Endothelial cell of hepatic sinusoid (primary cell): ENCODE measurements around the gene P2RY6.
"Not testable (repeated sequence)": the region's sequence is repeated elsewhere in the genome, so short reads cannot be mapped to it uniquely, and the experiment has no call there.

ENCODE experiments used
- in situ Hi-C: cut with HindIII; loops from 2 replicates; pipeline ENCODE4 v1.10.0; 2017; ENCODE audit warnings: low sequenced_read_pairs

The P2RY6 gene

GRCh38 chr11:73273222-73273895, 1.2 kb downstream of the P2RY6 start:
- in situ Hi-C loops, result no loop called here

- in situ Hi-C loops, result not testable (repeated sequence)
Observed at GRCh38 chr11:73274191-73274590, 2.1 kb downstream of the P2RY6 start.

GRCh38 chr11:73274722-73275380, 2.7 kb downstream of the P2RY6 start:
- in situ Hi-C loops, result no loop called here

GRCh38 chr11:73275381-73275750, 3.2 kb downstream of the P2RY6 start:
- in situ Hi-C loops, result no loop called here

- in situ Hi-C loops, result no loop called here
Observed at GRCh38 chr11:73277467-73277866, 5.3 kb downstream of the P2RY6 start.

- in situ Hi-C loops, result loop anchor here (5.0 kb wide), 2 partner anchors 58 to 103 kb away; no protein-coding TSS in a partner anchor
Observed at GRCh38 chr11:73280626-73281025, 8.5 kb downstream of the P2RY6 start.

- in situ Hi-C loops, result loop anchor here (5.0 kb wide), 2 partner anchors 59 to 104 kb away; no protein-coding TSS in a partner anchor
Observed at GRCh38 chr11:73281201-73281741, 9.1 kb downstream of the P2RY6 start.

- in situ Hi-C loops, result loop anchor here (5.0 kb wide), 2 partner anchors 60 to 105 kb away; no protein-coding TSS in a partner anchor
Observed at GRCh38 chr11:73281796-73282660, 9.9 kb downstream of the P2RY6 start.

GRCh38 chr11:73283276-73284000, 11.3 kb downstream of the P2RY6 start:
- in situ Hi-C loops, result loop anchor here (5.0 kb wide), 2 partner anchors 61 to 106 kb away; no protein-coding TSS in a partner anchor

GRCh38 chr11:73284106-73284505, 12.0 kb downstream of the P2RY6 start:
- in situ Hi-C loops, result loop anchor here (5.0 kb wide), 2 partner anchors 62 to 107 kb away; no protein-coding TSS in a partner anchor

GRCh38 chr11:73285721-73286120, 13.6 kb downstream of the P2RY6 start:
- in situ Hi-C loops, result no loop called here

GRCh38 chr11:73286240-73286810, 14.2 kb downstream of the P2RY6 start:
- in situ Hi-C loops, result no loop called here

- in situ Hi-C loops, result no loop called here
Observed at GRCh38 chr11:73287400-73288101, 15.4 kb downstream of the P2RY6 start.

- in situ Hi-C loops, result no loop called here
Observed at GRCh38 chr11:73288192-73288872, 16.2 kb downstream of the P2RY6 start.

- in situ Hi-C loops, result no loop called here
Observed at GRCh38 chr11:73288873-73289707, 17.0 kb downstream of the P2RY6 start.

- in situ Hi-C loops, result no loop called here
Observed at GRCh38 chr11:73290536-73290935, 18.4 kb downstream of the P2RY6 start.

- in situ Hi-C loops, result no loop called here
Observed at GRCh38 chr11:73291196-73291595, 19.1 kb downstream of the P2RY6 start.
